Measurements from ENCODE around the gene ZFP36. TPM values are rescaled to one million over a fixed set of nuclear protein-coding genes. Genes with fewer than 3 reads are reported as not detected.
"Not testable (repeated sequence)": the region's sequence is repeated elsewhere in the genome, so short reads cannot be mapped to it uniquely, and the experiment has no call there.

ZFP36 gene
- total RNA-seq, 1 donor from 2014 or later, result 46.9 TPM

- peaks cover 40% of the 10 kb centered on the region for H3K4me1 Mint-ChIP-seq (ENCODE audit: low read depth)
- H3K36me3 Mint-ChIP-seq (ENCODE audit: low read depth), result peaks cover 46% of the 10 kb centered on the region
- intact Hi-C loops (cut with micrococcal nuclease), result loop anchor here (1.0 to 2.0 kb wide), 4 partner anchors 10 to 45 kb away; partner anchors contain the start of genes MED29, PAF1, PLEKHG2 and SUPT5H
- H3K27ac Mint-ChIP-seq, result peak within 1 kb of the TSS; percentile 99
- H3K9me3 Mint-ChIP-seq, result no peaks in the 10 kb centered on the region
- peak; percentile 99 for DNase-seq (ENCODE audit: low spot score)
- H3K27me3 Mint-ChIP-seq (ENCODE audit: low read depth), result no peaks in the 10 kb centered on the region
- peak within 1 kb of the TSS; percentile 100 for H3K4me3 Mint-ChIP-seq (ENCODE audit: low read depth)
Observed at GRCh38 chr19:39435499-39436349, 29.1 kb downstream of the ZFP36 start, which contains the start of gene RPS16. RPS16 (minus strand) TSS chr19:39435949; CDS start chr19:39435895, 54 bp downstream.

- Mint-ChIP-seq H3K27ac (peak overlapping the region; percentile 99), H3K36me3 (ENCODE audit: low read depth) (peaks cover 40% of the 10 kb centered on the region), H3K9me3 (no peaks in the 10 kb centered on the region), H3K4me3 (ENCODE audit: low read depth) (peak overlapping the region; percentile 100), H3K27me3 (ENCODE audit: low read depth) (no peaks in the 10 kb centered on the region), H3K4me1 (ENCODE audit: low read depth) (peaks cover 36% of the 10 kb centered on the region)
- DNase-seq (ENCODE audit: low spot score), result no peak
- intact Hi-C loops (cut with micrococcal nuclease), result loop anchor here (1.0 to 2.0 kb wide), 4 partner anchors 9 to 45 kb away; partner anchors contain the start of genes MED29, PAF1, PLEKHG2 and SUPT5H
Observed at GRCh38 chr19:39436350-39436716, 29.7 kb downstream of the ZFP36 start.

GRCh38 chr19:39438270-39438934 lies 31.8 kb downstream of the ZFP36 start:
- no peaks in the 10 kb centered on the region for H3K27me3 Mint-ChIP-seq (ENCODE audit: low read depth)

GRCh38 chr19:39444598-39445195 lies 38.0 kb downstream of the ZFP36 start:
- H3K4me3 Mint-ChIP-seq (ENCODE audit: low read depth), result peak overlapping the region; percentile 95
- peak overlapping the region; percentile 94 for H3K27ac Mint-ChIP-seq
- intact Hi-C loops (cut with micrococcal nuclease), result loop anchor here (1.0 to 2.0 kb wide), 4 partner anchors 8 to 96 kb away; partner anchors contain the start of genes EID2 and TIMM50
- H3K36me3 Mint-ChIP-seq (ENCODE audit: low read depth), result peaks cover 40% of the 10 kb centered on the region
- DNase-seq (ENCODE audit: low spot score), result no peak
- H3K27me3 Mint-ChIP-seq (ENCODE audit: low read depth), result no peaks in the 10 kb centered on the region
- peaks cover 35% of the 10 kb centered on the region for H3K4me1 Mint-ChIP-seq (ENCODE audit: low read depth)
- no peaks in the 10 kb centered on the region for H3K9me3 Mint-ChIP-seq

More at GRCh38 chr19:39438270-39438934, 31.8 kb downstream of the ZFP36 start:
- H3K27ac Mint-ChIP-seq, result no peak overlapping the region
- intact Hi-C loops (cut with micrococcal nuclease), result no loop called here
- H3K9me3 Mint-ChIP-seq, result no peaks in the 10 kb centered on the region
- H3K4me1 Mint-ChIP-seq (ENCODE audit: low read depth), result peaks cover 29% of the 10 kb centered on the region
- no peak overlapping the region for H3K4me3 Mint-ChIP-seq (ENCODE audit: low read depth)
- H3K36me3 Mint-ChIP-seq (ENCODE audit: low read depth), result peaks cover 24% of the 10 kb centered on the region
- DNase-seq (ENCODE audit: low spot score), result no peak

- Mint-ChIP-seq H3K27me3 (ENCODE audit: low read depth) (no peaks in the 10 kb centered on the region), H3K4me1 (ENCODE audit: low read depth) (peaks cover 34% of the 10 kb centered on the region), H3K36me3 (ENCODE audit: low read depth) (peaks cover 43% of the 10 kb centered on the region), H3K27ac (peak within 1 kb of the TSS; percentile 94), H3K9me3 (no peaks in the 10 kb centered on the region), H3K4me3 (ENCODE audit: low read depth) (peak within 1 kb of the TSS; percentile 95)
- intact Hi-C loops (cut with micrococcal nuclease), result loop anchor here (1.0 to 2.0 kb wide), 4 partner anchors 9 to 95 kb away; partner anchors contain the start of genes EID2 and TIMM50
- DNase-seq (ENCODE audit: low spot score), result peak; percentile 98
Observed at GRCh38 chr19:39445196-39446111, 38.8 kb downstream of the ZFP36 start, which contains the start of gene SUPT5H. SUPT5H (plus strand) TSS chr19:39445582; CDS start chr19:39445891, 309 bp downstream.

GRCh38 chr19:39446365-39447084 lies 39.9 kb downstream of the ZFP36 start:
- H3K4me3 Mint-ChIP-seq (ENCODE audit: low read depth), result peak overlapping the region; percentile 95
- H3K27ac Mint-ChIP-seq, result peak overlapping the region; percentile 94
- no peak for DNase-seq (ENCODE audit: low spot score)
- no peaks in the 10 kb centered on the region for H3K27me3 Mint-ChIP-seq (ENCODE audit: low read depth)
- no peaks in the 10 kb centered on the region for H3K9me3 Mint-ChIP-seq
- peaks cover 48% of the 10 kb centered on the region for H3K36me3 Mint-ChIP-seq (ENCODE audit: low read depth)
- peaks cover 35% of the 10 kb centered on the region for H3K4me1 Mint-ChIP-seq (ENCODE audit: low read depth)
- intact Hi-C loops (cut with micrococcal nuclease), result no loop called here

- Mint-ChIP-seq H3K36me3 (ENCODE audit: low read depth) (peaks cover 64% of the 10 kb centered on the region), H3K27me3 (ENCODE audit: low read depth) (no peaks in the 10 kb centered on the region), H3K27ac (peak overlapping the region; percentile 90), H3K4me3 (ENCODE audit: low read depth) (peak overlapping the region; percentile 95), H3K9me3 (no peaks in the 10 kb centered on the region), H3K4me1 (ENCODE audit: low read depth) (peaks cover 39% of the 10 kb centered on the region)
- no peak for DNase-seq (ENCODE audit: low spot score)
- intact Hi-C loops (cut with micrococcal nuclease), result no loop called here
Observed at GRCh38 chr19:39448271-39448670, 41.6 kb downstream of the ZFP36 start.

GRCh38 chr19:39449116-39449797 lies 42.6 kb downstream of the ZFP36 start:
- H3K9me3 Mint-ChIP-seq, result no peaks in the 10 kb centered on the region
- H3K4me1 Mint-ChIP-seq (ENCODE audit: low read depth), result peaks cover 39% of the 10 kb centered on the region
- H3K27ac Mint-ChIP-seq, result peak overlapping the region; percentile 92
- H3K36me3 Mint-ChIP-seq (ENCODE audit: low read depth), result peaks cover 69% of the 10 kb centered on the region
- H3K27me3 Mint-ChIP-seq (ENCODE audit: low read depth), result no peaks in the 10 kb centered on the region
- intact Hi-C loops (cut with micrococcal nuclease), result no loop called here
- H3K4me3 Mint-ChIP-seq (ENCODE audit: low read depth), result peak overlapping the region; percentile 65
- DNase-seq (ENCODE audit: low spot score), result no peak

- DNase-seq (ENCODE audit: low spot score); H3K27ac Mint-ChIP-seq; H3K4me3 Mint-ChIP-seq (ENCODE audit: low read depth); H3K9me3 Mint-ChIP-seq; H3K27me3 Mint-ChIP-seq (ENCODE audit: low read depth); intact Hi-C loops (cut with micrococcal nuclease): not testable (repeated sequence)
- Mint-ChIP-seq H3K4me1 (ENCODE audit: low read depth) (peaks cover 36% of the 10 kb centered on the region), H3K36me3 (ENCODE audit: low read depth) (peaks cover 60% of the 10 kb centered on the region)
Observed at GRCh38 chr19:39451257-39451656, 44.6 kb downstream of the ZFP36 start.

Data from activated T-helper 2 cell treated with anti-CD3 and anti-CD28 coated beads, Interferon-gamma antibody, Interleukin-2, Interleukin-4, amounts not matched to agents 10 μg/mL and 5 μg/mL and 100 μg/mL, durations not matched to agents 14 hours and 24 hours and 36 hours (primary cell).